HS-27A (cell line): ENCODE data around the gene ALDH5A1.
A peak's percentile ranks its signal among the peaks of the same experiment; 100 is the strongest.

ENCODE experiments used
- DNase-seq: peaks from one replicate; pipeline ENCODE4 v3.0.0-alpha.2; 2012; ENCODE audit warnings: low read depth, missing footprints

The ALDH5A1 gene

GRCh38 chr6:24524805-24525204, 30.0 kb downstream of the ALDH5A1 start:
- DNase-seq: no peak

- no peak for DNase-seq
Observed at GRCh38 chr6:24529985-24530384, 35.2 kb downstream of the ALDH5A1 start.

- no peak for DNase-seq
Observed at GRCh38 chr6:24534329-24534728, 39.6 kb downstream of the ALDH5A1 start.

GRCh38 chr6:24535210-24535609, 40.4 kb downstream of the ALDH5A1 start:
- no peak for DNase-seq

- DNase-seq: no peak
Observed at GRCh38 chr6:24536466-24536865, 41.7 kb downstream of the ALDH5A1 start.

GRCh38 chr6:24537082-24537699, 42.4 kb downstream of the ALDH5A1 start:
- no peak for DNase-seq

GRCh38 chr6:24537771-24538385, 43.1 kb downstream of the ALDH5A1 start:
- no peak for DNase-seq

GRCh38 chr6:24539416-24539815, 44.6 kb downstream of the ALDH5A1 start:
- DNase-seq: no peak

GRCh38 chr6:24540197-24540596, 45.4 kb downstream of the ALDH5A1 start:
- DNase-seq: no peak

GRCh38 chr6:24543683-24544082, 48.9 kb downstream of the ALDH5A1 start:
- DNase-seq: no peak

GRCh38 chr6:24545183-24545582, 50.4 kb downstream of the ALDH5A1 start:
- no peak for DNase-seq

- DNase-seq: no peak
Observed at GRCh38 chr6:24545691-24546090, 50.9 kb downstream of the ALDH5A1 start.

GRCh38 chr6:24546439-24546838, 51.7 kb downstream of the ALDH5A1 start:
- DNase-seq: no peak

GRCh38 chr6:24547243-24547642, 52.5 kb downstream of the ALDH5A1 start:
- no peak for DNase-seq

GRCh38 chr6:24549158-24549557, 54.4 kb downstream of the ALDH5A1 start:
- no peak for DNase-seq

- DNase-seq: no peak
Observed at GRCh38 chr6:24549674-24550353, 55.0 kb downstream of the ALDH5A1 start.

- DNase-seq: no peak
Observed at GRCh38 chr6:24551139-24551538, 56.4 kb downstream of the ALDH5A1 start.

GRCh38 chr6:24554474-24554873, 59.7 kb downstream of the ALDH5A1 start:
- no peak for DNase-seq

GRCh38 chr6:24558516-24558915, 63.7 kb downstream of the ALDH5A1 start:
- DNase-seq: no peak

- no peak for DNase-seq
Observed at GRCh38 chr6:24564081-24564480, 69.3 kb downstream of the ALDH5A1 start.

GRCh38 chr6:24565196-24565595, 70.4 kb downstream of the ALDH5A1 start:
- no peak for DNase-seq

- DNase-seq: peak; percentile 7
Observed at GRCh38 chr6:24566020-24566767, 71.4 kb downstream of the ALDH5A1 start.

- no peak for DNase-seq
Observed at GRCh38 chr6:24568683-24569082, 73.9 kb downstream of the ALDH5A1 start.
